GM13976 (cell line): ENCODE data around the gene AMOTL2.

ENCODE experiments used
- DNase-seq: peaks from one replicate; pipeline ENCODE4 v3.0.0; 2012; ENCODE audit warnings: low spot score
- CTCF ChIP-seq: IDR thresholded peaks from 2 replicates; pipeline ENCODE4 v1.5.1; 2012; ENCODE audit warnings: borderline replicate concordance, mild to moderate bottlenecking; ENCODE audit not compliant: insufficient read depth; ENCODE audit errors: extremely low read depth, missing control alignments, control extremely low read depth
- in situ Hi-C: fragments of 300-500 bp; cut with MboI; formaldehyde crosslinking; loops from one replicate; pipeline ENCODE4 v1.12.0; 2022; ENCODE audit warnings: low sequenced_read_pairs, mixed read lengths, inconsistent platforms; ENCODE audit not compliant: unreplicated experiment

The AMOTL2 gene

GRCh38 chr3:134374105-134374790 is at the start of gene AMOTL2:
TSS of gene AMOTL2 (minus strand) at chr3:134374447. CDS start at chr3:134371433, 3,014 bp downstream.
- peak; percentile 74 for DNase-seq

GRCh38 chr3:134423153-134423552 is 48.9 kb upstream of the AMOTL2 start:
- DNase-seq = no peak
- no peak for TF ChIP-seq CTCF
- in situ Hi-C loops = no loop called here

More at GRCh38 chr3:134374105-134374790, at the start of gene AMOTL2:
- no peak for TF ChIP-seq CTCF
- in situ Hi-C loops = no loop called here

- no peak for DNase-seq
- TF ChIP-seq CTCF = no peak
- in situ Hi-C loops = no loop called here
These were observed 45.7 kb upstream of the AMOTL2 start for GRCh38 chr3:134419960-134420321.

- in situ Hi-C loops = no loop called here
- peak; percentile 9 for TF ChIP-seq CTCF
- DNase-seq = no peak
These were observed 45.1 kb upstream of the AMOTL2 start for GRCh38 chr3:134419214-134419959.

GRCh38 chr3:134409041-134409440 is 34.8 kb upstream of the AMOTL2 start:
- TF ChIP-seq CTCF = no peak
- in situ Hi-C loops = no loop called here
- no peak for DNase-seq

GRCh38 chr3:134407239-134407625 is 33.0 kb upstream of the AMOTL2 start:
- DNase-seq = no peak
- in situ Hi-C loops = no loop called here
- TF ChIP-seq CTCF = no peak
